ENCODE results near the gene ASPDH.

Gene ASPDH

DNA sequence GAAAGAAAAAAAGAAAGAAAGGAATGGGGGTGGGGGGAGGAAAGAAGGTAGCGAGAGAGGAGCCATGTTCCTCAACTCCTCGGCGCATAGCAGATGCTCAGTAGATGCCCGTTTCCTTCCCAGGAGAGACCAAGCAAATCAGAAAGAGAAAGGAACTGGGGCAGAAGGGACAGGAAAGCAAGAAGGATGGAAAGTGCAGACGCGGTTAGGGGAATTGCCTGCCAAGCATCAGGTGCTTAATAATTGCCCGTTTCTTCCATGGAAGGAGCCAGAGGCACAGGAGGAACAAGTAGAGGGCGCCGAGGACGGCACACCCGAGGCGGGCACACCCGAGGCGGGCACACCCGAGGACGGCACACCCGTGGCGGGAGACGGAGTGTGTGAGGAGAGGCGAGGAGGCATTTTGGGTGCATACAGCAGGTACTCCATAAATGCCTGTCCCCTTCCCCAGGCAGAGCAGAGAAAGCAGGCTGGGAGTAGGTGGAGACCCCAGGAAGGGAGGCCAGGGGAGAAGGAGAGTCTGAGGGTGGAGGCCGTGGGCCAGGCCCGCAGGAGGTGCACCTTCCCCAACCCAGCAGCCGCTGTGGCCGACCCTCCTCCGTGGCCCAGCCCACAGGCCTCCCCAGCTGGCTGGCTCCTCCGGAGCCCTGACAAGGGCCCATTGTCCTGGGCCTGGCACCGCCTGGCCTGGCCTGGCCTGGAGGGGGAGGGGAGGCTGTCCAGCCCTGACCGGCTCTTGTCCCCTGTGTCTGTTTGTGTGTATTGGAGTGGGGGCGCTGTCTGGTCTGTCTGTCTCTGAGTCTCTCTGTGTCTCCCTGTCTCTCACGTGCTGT lies 17.3 kb downstream of the ASPDH start:
- no peak for DNase-seq (ENCODE audit: low read depth in 2 of 2)

DNA sequence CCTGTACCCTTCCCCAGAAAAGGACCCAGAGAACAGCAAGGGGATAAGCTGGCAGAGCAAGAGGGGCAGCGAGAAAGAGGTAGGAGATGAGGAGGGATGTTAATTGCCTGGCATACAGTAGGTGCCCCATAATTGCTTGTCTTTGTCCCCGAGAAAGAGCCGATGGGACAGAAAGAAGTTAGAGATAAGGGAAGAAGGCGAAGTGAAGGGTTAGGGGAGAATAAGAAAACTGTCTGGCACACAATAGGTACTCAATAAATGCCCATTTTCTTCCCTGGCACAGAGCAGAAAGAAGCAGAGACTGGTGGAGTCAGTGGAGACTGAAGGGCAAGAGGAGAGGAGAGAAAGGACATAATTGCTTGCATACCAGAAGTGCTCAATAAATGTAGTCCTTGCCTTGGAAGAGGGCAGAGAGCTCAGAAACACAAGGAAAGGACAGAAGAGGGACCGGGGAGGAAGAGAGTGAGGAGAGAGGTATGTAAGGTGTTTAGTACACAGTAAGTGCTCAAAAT lies 18.6 kb downstream of the ASPDH start:
- DNase-seq (ENCODE audit: low read depth in 2 of 2) = no peak

DNA sequence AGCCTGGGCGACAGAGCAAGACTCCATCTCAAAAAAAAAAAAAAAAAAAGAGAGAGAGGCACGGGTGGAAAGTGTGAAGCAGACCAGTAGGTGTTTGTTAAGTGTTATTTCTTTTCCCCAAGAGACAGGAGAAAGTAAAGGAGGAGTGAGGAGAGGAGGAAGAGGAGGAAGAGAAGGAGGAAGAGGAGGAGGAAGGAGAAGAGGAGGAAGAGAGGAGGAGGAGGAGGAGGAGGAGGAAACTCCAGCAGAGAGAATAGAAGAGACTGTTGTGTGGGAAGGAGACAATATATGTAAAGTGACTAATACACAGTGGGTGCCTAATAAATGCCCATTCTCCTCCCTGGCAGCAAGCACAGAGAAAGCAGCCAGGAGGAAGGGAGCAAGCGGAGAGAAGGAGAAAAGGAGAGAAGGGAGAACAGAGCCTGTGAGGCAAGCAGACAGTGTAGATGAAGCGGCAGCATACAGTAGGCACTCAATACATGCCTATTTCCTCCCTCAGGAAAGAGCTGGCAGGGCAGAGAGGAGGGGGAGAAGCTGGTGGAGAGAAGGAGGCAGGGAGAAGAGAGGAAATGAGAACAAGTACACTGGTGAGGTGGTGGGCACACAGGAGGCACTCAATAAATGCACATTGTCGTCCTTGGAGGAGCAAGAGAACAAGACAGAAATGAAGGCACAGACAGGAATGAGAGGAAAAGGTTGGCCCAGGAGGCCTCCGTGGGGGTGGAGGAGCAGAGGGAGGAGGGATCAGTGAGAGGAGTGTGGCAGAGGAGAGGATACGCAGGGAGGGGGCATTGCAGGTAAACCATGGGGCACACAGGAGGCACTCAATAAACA lies 19.3 kb downstream of the ASPDH start:
- DNase-seq (ENCODE audit: low read depth in 2 of 2) = no peak

DNA sequence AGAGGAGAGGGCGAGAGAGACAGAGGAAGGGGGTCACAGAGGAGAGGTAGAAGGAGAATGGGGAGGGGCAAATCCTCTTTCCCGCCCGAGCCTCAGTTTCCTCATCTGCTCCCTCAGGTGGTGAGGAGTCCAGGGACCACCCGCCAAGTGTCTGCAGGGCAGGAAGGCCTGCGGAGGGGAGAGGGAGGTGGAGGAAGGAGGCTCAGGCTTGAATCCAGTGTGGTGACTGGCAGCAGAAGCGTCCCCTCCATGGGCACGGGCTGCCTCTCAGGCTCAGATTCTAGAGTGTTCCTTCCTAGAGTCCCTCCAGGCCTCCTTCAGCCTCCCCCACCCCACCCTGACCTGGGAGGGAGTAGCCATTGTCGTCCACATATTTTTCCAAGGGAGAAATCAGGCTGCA lies 20.5 kb downstream of the ASPDH start:
- no peak for DNase-seq (ENCODE audit: low read depth in 2 of 2)

DNA sequence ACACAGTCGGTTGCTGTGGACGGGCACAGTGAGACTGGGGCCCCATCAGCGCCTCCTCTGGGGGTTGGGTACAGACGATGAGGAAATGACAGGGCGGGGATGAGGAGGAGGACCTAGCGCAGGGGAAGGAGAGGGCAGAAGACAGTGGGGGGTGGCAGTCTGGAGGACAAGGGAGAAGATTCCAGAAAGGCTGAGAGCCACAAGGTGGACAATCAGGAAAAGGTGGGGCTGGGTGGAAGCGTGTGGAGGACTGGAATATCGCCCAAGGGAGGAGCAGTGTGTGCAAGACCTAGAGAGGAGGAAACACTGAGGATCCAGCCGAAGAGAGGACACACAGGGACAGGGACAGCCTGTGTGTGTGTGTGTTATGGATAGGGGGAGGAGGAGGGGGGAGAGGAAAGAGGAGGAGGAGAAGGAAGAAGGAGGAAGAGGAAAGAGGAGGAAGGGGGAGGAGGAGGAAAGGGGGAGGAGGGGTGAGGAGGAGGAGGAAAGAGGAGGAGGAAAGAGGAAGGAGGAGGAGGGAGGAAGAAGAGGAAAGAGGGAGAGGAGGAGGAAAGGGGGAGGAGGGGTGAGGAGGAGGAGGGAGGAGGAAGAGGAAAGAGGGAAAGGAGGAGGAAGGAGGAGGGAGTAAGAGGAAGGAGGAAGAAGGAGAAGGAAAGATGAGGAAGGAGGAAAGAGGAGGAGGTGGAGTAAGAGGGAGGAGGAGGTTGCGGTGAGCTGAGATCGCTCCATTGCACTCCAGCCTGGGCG lies 21.2 kb downstream of the ASPDH start:
- peak in 1 of 2 experiments; percentile 20 for DNase-seq (ENCODE audit: low read depth in 2 of 2)

DNA sequence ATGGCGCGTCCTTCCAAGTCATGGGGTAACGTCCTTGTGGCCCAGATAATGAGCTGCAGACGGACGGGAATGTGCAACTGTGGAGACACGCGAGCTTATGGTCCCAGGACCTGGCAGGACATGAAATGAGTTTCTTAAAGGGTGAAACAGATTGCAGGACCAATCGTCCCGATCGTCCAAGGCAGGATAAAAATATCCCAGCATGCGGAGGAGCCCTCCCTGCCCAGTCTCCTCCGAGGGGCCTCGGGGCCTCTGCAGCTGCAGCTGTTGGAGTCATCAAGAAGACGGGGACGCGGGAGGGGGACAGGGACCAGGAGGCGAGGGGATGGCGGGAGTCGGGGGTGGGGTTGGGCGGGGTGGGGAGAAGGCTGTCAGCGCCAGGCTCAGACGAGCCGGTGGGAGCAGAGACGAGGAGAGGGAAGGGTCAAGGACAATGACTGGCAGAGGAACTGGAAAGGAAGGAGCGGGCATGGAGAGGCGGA lies 22.7 kb downstream of the ASPDH start:
- no peak for DNase-seq (ENCODE audit: low read depth in 2 of 2)

DNA sequence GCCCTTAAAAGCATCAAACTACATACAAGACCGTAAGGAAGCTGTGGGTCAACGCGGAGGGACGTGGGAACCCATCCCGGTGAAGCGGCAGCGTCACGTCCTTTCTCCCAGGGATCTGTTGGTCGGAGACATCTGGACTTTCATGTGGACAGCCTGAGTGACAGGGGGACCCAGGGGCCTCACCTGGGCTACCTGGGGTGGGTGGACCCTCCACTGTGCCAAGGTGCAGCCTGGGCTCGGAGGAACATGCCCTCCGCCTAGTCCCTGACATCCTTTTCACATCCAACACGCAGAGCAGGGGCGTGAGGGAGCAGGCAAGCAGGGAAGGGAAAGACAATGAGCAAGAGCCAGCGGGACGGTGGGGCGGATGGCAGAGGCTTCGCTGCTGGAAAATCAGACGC lies 23.3 kb downstream of the ASPDH start:
- no peak for DNase-seq (ENCODE audit: low read depth in 2 of 2)

DNA sequence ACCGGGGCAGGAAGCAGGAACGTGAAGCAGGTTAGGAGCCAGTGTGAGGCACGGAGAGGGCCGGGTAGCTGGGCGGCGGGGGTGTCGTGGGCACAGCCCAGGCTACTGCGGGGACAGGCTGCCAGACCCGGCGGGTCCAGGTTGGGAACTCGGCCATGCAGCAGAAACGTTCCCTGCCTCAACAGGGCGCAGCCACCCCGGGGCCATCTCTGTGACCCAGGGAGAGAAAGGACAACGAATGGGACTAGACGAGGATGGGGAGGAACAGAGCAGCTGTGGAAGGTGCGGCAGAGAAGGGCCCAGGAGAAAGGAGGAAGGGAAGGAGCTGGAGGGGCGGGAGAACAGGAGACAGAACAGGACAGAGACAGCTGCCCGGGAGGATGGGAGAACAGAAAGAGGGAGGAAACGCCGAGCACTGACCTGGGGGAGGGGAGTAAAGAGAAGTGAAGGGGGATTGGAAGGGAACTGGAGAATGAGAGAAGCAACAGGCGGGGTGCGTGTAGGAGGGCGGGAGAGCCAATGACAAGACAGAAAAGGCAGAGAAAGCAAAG lies 24.2 kb downstream of the ASPDH start:
- no peak for DNase-seq (ENCODE audit: low read depth in 2 of 2)

DNA sequence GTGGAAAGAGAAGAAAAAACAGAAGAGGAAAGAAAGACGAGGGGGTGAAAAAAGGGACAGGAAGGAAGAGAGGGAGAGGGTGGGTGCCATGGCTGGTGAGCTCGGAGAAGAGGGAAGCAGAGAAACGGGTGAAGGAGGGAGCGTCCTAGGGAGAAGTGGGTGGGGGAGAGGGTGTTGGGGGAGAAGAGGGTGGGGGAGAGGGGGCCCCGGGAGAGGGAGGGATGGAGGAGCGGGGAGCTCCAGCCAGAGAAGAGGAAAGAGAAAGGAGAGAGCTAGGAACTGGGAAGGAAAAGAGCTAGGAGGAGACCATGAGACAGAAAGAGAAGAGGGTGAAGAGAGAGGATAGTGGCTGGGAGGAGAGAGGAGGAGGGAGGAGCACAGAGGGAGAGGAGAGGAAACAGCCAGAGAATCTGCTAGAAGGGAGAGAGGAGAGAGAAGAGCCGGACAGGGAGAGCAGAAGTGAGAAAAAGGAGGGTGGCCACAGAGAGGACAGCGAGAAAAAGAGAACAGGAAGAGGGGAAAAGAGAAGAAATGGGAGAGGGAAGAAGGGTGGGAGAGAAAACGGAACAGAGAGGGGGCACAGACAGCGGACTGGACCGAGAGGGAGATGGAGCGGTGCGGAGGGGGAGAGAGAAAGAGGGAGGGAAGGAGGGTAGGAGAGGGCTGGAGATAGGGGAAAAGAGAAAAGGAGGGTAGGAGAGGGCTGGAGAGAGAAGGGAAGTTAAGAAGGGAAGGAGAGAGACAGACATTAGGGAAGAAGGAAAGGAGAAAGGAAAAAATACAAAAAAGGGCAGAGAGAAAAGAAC lies 25.1 kb downstream of the ASPDH start:
- no peak for DNase-seq (ENCODE audit: low read depth in 2 of 2)

DNA sequence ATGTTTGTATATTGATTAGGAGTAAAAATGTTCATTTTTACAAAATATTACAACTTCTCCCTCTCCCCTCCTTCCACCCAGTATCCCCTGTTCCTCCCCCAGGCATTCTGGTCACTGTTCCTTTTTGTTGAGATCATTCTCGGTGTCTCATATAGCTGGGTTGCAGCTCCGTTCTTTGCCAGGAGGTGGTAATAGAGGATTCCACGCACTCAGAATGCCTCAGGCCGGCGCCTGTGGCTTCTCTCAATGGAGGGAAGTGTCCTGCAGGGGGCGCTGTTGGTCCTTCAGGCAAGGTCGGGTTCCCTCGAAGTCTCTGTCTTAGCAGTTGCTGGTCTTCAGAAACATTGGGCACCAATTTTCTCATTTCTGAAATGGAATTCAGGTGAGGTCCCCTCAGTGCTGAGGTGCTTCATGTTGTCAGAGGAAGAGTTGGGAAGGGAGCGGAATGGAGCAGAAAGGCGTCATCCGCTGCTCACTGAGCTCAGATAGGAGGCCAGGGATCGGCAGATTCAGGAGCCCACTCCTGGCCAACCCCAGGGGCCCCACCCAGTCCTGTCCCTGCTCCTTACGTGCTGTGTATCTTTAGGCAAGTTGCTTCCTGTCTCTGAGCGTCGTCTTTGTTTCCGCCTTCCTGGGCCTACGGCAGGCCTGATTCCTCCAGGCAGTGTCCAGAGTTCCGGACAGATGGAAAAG lies 26.7 kb downstream of the ASPDH start:
- DNase-seq (ENCODE audit: low read depth in 2 of 2) = peak; percentile 33 to 56

DNA sequence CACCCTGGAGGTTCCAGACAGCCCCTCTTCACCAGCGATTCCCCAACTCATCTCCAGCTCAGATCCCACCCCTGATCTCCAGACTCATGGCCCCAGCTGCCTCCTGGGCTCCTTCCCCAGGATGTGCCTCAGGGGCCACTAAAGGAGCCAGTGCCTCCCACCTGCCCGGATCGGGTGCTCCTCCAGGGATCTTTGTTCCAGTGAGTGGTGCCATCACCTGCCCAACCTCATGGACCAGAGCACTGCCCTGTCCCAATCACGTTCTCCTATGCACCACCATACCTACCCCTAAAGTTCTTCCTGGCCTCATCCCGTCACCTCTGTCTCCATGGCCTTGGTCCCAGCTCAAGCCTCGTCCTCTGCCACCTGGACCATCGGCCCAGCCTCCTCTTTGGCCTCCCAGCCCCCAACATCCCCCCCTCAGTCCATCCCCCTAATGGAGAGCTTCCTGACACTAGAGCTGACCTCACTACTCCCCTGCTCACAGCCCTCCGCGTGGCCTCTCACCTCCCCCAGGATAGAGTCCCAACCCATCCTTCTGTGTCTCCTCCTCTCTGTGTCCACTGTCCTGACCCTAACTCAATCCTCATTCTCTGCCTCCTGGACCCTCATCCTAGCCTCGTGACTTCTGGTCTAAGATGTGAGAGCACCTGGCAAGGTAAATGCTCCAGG lies 28.3 kb downstream of the ASPDH start:
- DNase-seq (ENCODE audit: low read depth in 2 of 2) = no peak

DNA sequence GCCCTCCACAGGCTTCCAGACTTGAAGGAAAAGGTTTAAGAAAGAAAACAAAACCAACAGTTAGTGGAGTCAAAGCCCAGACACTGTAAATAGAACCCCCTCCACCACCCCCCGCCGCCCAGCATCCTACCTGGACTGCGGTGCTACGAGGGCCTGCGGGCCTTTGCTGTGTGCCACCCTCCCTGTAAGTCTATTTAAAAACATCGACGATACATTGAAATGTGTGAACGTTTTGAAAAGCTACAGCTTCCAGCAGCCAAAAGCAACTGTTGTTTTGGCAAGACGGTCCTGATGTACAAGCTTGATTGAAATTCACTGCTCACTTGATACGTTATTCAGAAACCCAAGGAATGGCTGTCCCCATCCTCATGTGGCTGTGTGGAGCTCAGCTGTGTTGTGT lies 30.8 kb downstream of the ASPDH start:
- DNase-seq (ENCODE audit: low read depth in 2 of 2) = no peak

DNA sequence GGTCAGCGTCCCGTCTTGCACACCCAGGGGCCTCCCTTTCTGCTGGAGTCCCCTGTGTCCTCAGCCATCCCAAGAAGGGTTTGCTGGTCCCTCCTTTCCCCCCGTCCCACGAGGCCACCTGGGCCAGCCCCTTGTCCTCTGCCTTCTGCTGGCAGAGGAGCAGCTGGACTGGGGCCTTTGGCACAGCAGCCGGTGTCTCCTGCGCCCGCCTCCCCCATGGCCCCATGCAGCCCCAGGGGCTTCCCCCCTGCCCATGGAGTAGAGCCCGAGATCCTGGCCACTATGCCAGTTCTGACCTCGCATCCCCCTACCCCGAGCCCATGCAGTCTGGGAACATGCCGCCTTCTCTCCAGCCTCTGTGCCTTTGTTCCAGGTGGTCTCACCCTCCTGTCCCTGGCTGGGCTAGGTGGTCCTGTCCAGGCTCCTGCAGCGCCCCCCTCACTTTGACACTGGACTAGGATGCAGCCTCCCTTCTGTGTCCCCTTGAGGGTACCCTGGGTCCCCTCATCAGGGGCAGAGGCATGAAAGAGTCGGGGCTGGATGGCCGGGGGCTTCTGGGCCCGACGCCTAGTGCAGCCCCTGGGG lies 31.4 kb downstream of the ASPDH start:
- DNase-seq (ENCODE audit: low read depth in 2 of 2) = no peak

DNA sequence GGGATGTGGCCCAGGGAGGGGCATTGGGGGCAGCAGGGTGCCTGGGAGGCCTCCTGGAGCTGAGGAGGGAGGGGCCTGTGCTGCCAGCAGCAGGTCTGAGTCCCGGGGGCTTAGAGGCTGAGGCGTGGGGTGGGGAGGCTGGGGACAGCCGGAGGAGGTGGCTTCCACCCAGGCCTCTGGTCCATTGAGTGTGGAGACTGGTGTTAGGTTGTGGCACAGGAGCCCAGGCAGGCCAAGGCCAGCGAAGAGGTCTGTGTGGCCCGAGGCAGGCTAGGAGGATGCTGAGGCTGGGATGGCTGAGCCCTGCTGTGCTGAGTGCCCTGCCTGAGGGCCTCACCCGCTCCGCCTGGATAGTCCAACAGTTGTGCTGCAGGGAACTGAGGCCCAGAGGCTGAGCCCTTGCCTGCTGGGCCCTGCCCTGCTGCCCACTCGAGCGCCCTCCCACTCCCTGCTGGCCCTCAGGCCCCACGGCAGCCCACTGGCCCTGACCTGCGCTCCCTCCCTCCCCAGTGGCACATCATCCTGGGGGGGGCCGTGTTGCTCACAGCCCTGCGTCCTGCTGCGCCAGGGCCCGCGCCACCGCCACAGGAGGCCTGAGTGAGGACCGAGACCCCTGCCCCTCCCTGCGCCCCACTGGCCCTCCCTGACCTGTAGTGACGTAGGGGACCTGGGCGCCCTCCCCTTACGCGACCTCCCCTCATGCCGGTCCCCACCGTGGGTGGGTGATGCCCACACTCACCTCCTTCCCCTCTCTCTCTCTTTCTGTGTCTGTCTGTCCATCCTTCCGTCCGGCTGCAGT lies 32.2 kb downstream of the ASPDH start:
- no peak for DNase-seq (ENCODE audit: low read depth in 2 of 2)

DNA sequence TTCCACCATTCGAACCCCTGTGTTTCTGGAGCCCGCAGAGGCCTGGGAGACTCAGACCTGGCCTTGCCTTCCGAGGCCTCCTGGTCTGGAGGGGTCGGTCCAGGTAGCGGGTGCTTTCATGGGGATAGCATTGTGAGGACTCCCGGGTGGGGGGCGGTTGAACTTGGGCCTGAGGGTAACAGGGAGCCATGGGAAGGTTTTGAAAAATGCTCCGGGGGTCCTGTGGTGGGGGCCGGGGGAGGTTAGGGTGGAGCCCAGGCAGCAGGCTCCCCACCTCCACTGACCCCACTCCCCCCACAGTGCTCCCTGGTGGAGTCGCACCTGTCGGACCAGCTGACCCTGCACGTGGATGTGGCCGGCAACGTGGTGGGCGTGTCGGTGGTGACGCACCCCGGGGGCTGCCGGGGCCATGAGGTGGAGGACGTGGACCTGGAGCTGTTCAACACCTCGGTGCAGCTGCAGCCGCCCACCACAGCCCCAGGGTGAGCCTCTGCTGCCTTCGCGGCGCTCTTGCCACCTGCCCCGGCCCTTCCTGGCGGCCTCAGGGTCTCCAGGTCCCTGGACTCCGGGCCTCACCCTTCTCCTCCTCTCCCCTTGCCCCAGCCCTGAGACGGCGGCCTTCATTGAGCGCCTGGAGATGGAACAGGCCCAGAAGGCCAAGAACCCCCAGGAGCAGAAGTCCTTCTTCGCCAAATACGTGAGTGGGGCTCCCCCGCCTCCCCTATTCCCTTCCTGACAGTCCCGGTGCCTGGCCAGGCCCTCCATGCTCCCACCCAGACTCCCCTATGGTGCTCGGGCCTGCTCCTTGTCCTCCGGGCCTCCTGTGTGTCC lies 33.2 kb downstream of the ASPDH start:
- DNase-seq (ENCODE audit: low read depth in 2 of 2) = no peak

DNA sequence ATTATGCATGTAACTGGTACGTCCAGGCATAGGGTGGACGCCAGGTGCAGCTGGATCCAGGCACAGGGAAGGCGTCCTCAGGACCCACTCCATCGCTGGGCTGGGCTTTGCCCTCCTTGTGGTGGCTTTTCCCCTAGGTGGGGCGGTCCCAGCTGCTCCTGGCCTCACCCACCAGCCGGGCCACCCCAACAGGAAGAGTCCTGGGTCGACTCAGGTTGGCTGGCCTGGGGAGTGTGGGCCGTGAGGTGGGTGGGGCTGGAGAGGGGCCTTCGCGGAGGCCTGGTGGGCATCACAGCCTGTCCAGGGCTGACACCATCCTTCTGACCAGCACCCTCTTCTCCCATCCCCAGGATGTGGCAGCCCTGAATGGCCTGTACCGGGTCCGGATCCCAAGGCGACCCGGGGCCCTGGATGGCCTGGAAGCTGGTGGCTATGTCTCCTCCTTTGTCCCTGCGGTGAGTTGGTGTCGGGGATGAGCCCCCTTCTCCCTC lies 33.9 kb downstream of the ASPDH start:
- DNase-seq (ENCODE audit: low read depth in 2 of 2) = no peak
